Omental fat pad (tissue), 4 donors: ENCODE measurements around the gene RPEL1. TPM values are rescaled to one million over a fixed set of nuclear protein-coding genes. Genes with fewer than 3 reads are reported as not detected.

Source experiments
- ATAC-seq: fragments of 150-250 bp; one replicate; pipeline ENCODE4 v1.9.1; 2016; ENCODE audit warnings: mild to moderate bottlenecking, moderate library complexity; ENCODE audit not compliant: low FRiP score
- DNase-seq: peaks from one replicate; pipeline ENCODE4 v3.0.0-alpha.2; 2019; ENCODE audit warnings: low spot score
- CTCF ChIP-seq, 3 donors: fragments of 450-650 bp; IDR thresholded peaks; one replicate each; pipeline ENCODE4 v1.5.1; 2016 to 2017; ENCODE audit warnings: antibody characterized with exemption in 3 of 3, mild to moderate bottlenecking in 3 of 3, moderate library complexity in 2 of 3
- total RNA-seq, 4 donors: library from RNA; depleted of rRNA; stranded (reverse); fragments of >200 nt; gene quantifications; one replicate each; pipeline ENCODE4 v1.1.0, GENCODE V29; 2016

Gene RPEL1
- total RNA-seq, 4 donors from 2014 or later: not detected

- TF ChIP-seq CTCF (IDR thresholded peaks at IDR 0.05): no peak
- ATAC-seq (peak; percentile 81), DNase-seq (no peak)
These were observed 7.0 kb upstream of the RPEL1 start for GRCh38 chr10:103238506-103239252.

GRCh38 chr10:103241262-103242011, 4.2 kb upstream of the RPEL1 start:
- DNase-seq: no peak
- TF ChIP-seq CTCF (IDR thresholded peaks at IDR 0.05): no peak
- ATAC-seq: no peak

DNA sequence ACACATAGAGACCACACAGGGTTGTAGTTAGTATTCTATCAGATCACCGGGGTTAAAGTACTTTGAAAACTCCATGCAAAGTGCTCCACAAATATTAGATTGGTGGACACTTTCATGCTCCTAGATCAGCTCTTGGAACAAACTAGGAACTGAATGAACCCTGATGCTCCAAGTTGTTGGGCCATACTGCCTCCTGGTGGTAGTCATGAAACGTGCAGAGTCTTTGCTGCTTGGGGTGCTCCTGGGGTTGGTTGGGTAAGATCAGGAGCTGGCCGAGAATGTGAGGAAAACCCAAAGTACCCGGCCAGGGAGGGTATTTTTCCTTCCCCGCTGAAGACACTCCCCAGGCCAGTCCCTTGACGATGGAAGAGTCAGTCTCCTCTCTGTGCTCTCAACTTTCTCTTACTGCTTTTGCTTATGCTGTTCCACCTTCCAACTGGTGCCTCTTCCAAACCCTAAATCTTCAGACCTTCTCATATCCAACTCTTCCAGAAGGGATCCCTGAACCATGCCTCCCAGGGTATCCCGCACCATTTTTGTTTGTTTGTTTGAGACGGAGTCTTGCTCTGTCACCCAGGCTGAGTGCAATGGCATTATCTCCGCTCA, 918 bp upstream of the RPEL1 start:
- peak in 2 of 3 donors; percentile 72 to 82 for TF ChIP-seq CTCF (IDR thresholded peaks at IDR 0.05)
- peak; percentile 66 for DNase-seq
- ATAC-seq: peak; percentile 89

DNA sequence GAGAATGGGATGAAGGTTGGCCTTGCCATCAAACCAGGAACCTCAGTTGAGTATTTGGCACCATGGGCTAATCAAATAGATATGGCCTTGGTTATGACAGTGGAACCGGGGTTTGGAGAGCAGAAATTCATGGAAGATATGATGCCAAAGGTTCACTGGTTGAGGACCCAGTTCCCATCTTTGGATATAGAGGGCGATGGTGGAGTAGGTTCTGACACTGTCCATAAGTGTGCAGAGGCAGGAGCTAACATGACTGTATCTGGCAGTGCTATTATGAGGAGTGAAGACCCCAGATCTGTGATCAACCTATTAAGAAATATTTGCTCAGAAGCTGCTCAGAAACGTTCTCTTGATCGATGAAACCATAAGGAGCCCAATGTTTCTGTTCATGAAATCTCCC, 637 bp downstream of the RPEL1 start:
- no peak for TF ChIP-seq CTCF (IDR thresholded peaks at IDR 0.05)
- ATAC-seq: no peak
- no peak for DNase-seq

- no peak for TF ChIP-seq CTCF (IDR thresholded peaks at IDR 0.05)
- DNase-seq (no peak), ATAC-seq (no peak)
These were observed 8.4 kb downstream of the RPEL1 start for GRCh38 chr10:103254113-103254512.

- DNase-seq: no peak
- no peak for ATAC-seq
- no peak for TF ChIP-seq CTCF (IDR thresholded peaks at IDR 0.05)
These were observed 9.0 kb downstream of the RPEL1 start for GRCh38 chr10:103254538-103255325.
